IPS DF 6.9 (cell line): ENCODE measurements around the gene MRPL46.
"Not testable (repeated sequence)": the region's sequence is repeated elsewhere in the genome, so short reads cannot be mapped to it uniquely, and the experiment has no call there.

Source experiments
- DNase-seq: peaks from one replicate; pipeline ENCODE4 v3.0.0-alpha.2; 2013; ENCODE audit warnings: low read depth, low spot score
- H3K27ac ChIP-seq: one replicate; pipeline ENCODE4 v1.5.1; 2013; ENCODE audit warnings: low read length, control low read depth
- H3K27me3 ChIP-seq: 2 replicates; pipeline ENCODE4 v1.6.1; 2013; ENCODE audit warnings: mild to moderate bottlenecking, low read length; ENCODE audit not compliant: control insufficient read depth, insufficient read depth
- H3K36me3 ChIP-seq: 2 replicates; pipeline ENCODE4 v1.6.1; 2013; ENCODE audit warnings: low read length; ENCODE audit not compliant: control insufficient read depth, insufficient read depth
- H3K4me1 ChIP-seq: 2 replicates; pipeline ENCODE4 v1.6.1; 2013; ENCODE audit warnings: low read length; ENCODE audit not compliant: control insufficient read depth, insufficient read depth
- H3K4me3 ChIP-seq: 2 replicates; pipeline ENCODE4 v1.5.1; 2013; ENCODE audit warnings: mild to moderate bottlenecking, low read length
- H3K9me3 ChIP-seq: 2 replicates; pipeline ENCODE4 v1.6.1; 2013; ENCODE audit warnings: low read length, inconsistent platforms; ENCODE audit not compliant: control insufficient read depth, insufficient read depth
- WGBS: extraction: QIAGEN DNeasy Blood & Tissue Kit; methylation state at CpG from one replicate; pipeline ENCODE4 v1.1.7; 2013; ENCODE audit warnings: mixed read lengths, missing lambda C conversion rate; ENCODE audit not compliant: insufficient read length, insufficient coverage; 5-methylcytosine and 5-hydroxymethylcytosine counted together

MRPL46 gene

GRCh38 chr15:88479169-88479568 is 12.0 kb upstream of the MRPL46 start:
- no peaks in the 10 kb centered on the region for H3K9me3 ChIP-seq
- H3K27me3 ChIP-seq = no peaks in the 10 kb centered on the region
- WGBS = no CpG with 5 or more reads among the region's 3 CpGs
- H3K4me3 ChIP-seq = no peak overlapping the region
- H3K27ac ChIP-seq = no peak overlapping the region
- no peak for DNase-seq
- H3K36me3 ChIP-seq = 0 out of 2 replicates have a peak, but pooled peaks cover 5% of the 10 kb centered on the region
- H3K4me1 ChIP-seq = peaks cover 1% of the 10 kb centered on the region; the same call in 1 of the 2 replicates

DNA sequence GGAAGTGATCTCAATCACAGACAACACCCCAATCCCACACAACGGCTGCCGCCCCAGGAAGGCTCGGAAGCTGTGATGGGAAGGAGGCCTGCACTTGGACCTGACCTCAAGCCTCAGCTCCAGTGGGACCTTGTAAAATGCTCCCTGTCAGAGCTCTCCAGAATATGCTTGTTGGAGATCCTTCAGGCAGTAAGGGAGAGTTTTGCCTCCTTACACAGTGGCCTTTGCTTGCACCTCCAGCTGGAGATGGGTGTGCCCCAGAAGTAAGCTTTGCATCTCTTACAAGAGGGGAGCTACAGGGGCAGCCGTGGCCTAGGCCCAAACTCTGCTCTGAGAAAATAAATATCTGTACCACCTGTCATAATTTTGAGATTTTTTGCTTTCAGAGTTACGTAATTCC is 10.7 kb upstream of the MRPL46 start:
- no CpG with 5 or more reads among the region's 5 CpGs for WGBS
- no peak overlapping the region for H3K4me3 ChIP-seq
- H3K9me3 ChIP-seq = no peaks in the 10 kb centered on the region
- H3K27me3 ChIP-seq = no peaks in the 10 kb centered on the region
- DNase-seq = no peak
- peaks cover 10% of the 10 kb centered on the region; the same call in 1 of the 2 replicates for H3K36me3 ChIP-seq
- no peaks in the 10 kb centered on the region for H3K4me1 ChIP-seq
- H3K27ac ChIP-seq = no peak overlapping the region

- Histone ChIP-seq H3K27ac (no peak overlapping the region), H3K4me1 (no peaks in the 10 kb centered on the region), H3K4me3 (no peak overlapping the region), H3K9me3 (no peaks in the 10 kb centered on the region), H3K27me3 (no peaks in the 10 kb centered on the region), H3K36me3 (peaks cover 10% of the 10 kb centered on the region; the same call in 1 of the 2 replicates)
- WGBS = no CpG with 5 or more reads among the region's 7 CpGs
- no peak for DNase-seq
These were observed 9.9 kb upstream of the MRPL46 start for GRCh38 chr15:88477126-88477525.

- no peaks in the 10 kb centered on the region for H3K27me3 ChIP-seq
- H3K36me3 ChIP-seq = peaks cover 10% of the 10 kb centered on the region; the same call in 1 of the 2 replicates
- DNase-seq = no peak
- no peaks in the 10 kb centered on the region for H3K4me1 ChIP-seq
- H3K9me3 ChIP-seq = no peaks in the 10 kb centered on the region
- WGBS = no CpG with 5 or more reads among the region's 8 CpGs
- no peak overlapping the region for H3K4me3 ChIP-seq
- H3K27ac ChIP-seq = no peak overlapping the region
These were observed 9.5 kb upstream of the MRPL46 start for GRCh38 chr15:88476635-88477060.

DNA sequence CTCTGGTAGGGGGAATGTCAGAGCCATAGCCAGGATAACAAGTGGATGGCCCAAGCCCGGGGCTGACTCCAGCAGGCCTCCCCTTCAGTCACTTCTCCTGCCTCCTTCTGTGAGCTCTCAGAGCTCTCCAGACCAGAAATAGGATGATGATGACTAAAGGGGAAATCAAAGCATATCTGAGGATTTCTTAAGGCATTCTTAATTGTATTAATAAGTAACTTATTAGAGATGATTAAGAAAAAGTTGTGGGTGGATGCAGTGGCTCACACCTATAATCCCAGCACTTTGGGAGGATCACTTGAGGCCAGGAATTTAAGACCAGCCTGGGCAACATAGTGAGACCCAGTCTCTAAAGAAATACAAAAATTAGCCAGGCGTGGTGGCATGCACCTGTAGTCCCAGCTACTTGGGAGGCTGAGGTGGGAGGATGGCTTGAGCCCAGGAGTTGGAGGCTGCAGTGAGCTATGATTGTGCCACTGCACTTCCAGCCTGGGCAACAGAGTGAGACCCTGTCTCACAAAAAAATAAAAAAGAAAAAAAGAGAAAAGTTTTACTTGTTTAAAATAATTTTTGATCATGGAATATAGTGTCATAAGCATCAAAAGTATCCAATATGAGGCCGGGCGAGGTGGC is 6.6 kb upstream of the MRPL46 start:
- H3K36me3 ChIP-seq = peaks cover 10% of the 10 kb centered on the region; the same call in 1 of the 2 replicates
- not testable (repeated sequence) for H3K4me3 ChIP-seq, H3K27me3 ChIP-seq, H3K27ac ChIP-seq, H3K4me1 ChIP-seq, DNase-seq, H3K9me3 ChIP-seq
- no CpG with 5 or more reads among the region's 4 CpGs for WGBS

- H3K9me3 ChIP-seq = no peaks in the 10 kb centered on the region
- H3K4me1 ChIP-seq = no peaks in the 10 kb centered on the region
- DNase-seq = no peak
- no CpG with 5 or more reads among the region's 4 CpGs for WGBS
- H3K27ac ChIP-seq = no peak overlapping the region
- no peak overlapping the region for H3K4me3 ChIP-seq
- peaks cover 8% of the 10 kb centered on the region; the same call in 1 of the 2 replicates for H3K36me3 ChIP-seq
- no peaks in the 10 kb centered on the region for H3K27me3 ChIP-seq
These were observed 5.0 kb upstream of the MRPL46 start for GRCh38 chr15:88472225-88472624.

GRCh38 chr15:88470625-88471372 is 3.6 kb upstream of the MRPL46 start:
- no peaks in the 10 kb centered on the region for H3K9me3 ChIP-seq
- WGBS = no CpG with 5 or more reads among the region's 6 CpGs
- DNase-seq = no peak
- H3K27ac ChIP-seq = no peak overlapping the region
- peaks cover 8% of the 10 kb centered on the region; the same call in 1 of the 2 replicates for H3K36me3 ChIP-seq
- no peak overlapping the region for H3K4me3 ChIP-seq
- H3K27me3 ChIP-seq = no peaks in the 10 kb centered on the region
- no peaks in the 10 kb centered on the region for H3K4me1 ChIP-seq

- H3K36me3 ChIP-seq = peaks cover 8% of the 10 kb centered on the region; the same call in 1 of the 2 replicates
- H3K27me3 ChIP-seq = no peaks in the 10 kb centered on the region
- DNase-seq = no peak
- H3K9me3 ChIP-seq = no peaks in the 10 kb centered on the region
- H3K4me1 ChIP-seq = no peaks in the 10 kb centered on the region
- WGBS = no CpG with 5 or more reads among the region's 2 CpGs
- no peak overlapping the region for H3K27ac ChIP-seq
- H3K4me3 ChIP-seq = no peak overlapping the region
These were observed 2.1 kb upstream of the MRPL46 start for GRCh38 chr15:88469321-88469720.

DNA sequence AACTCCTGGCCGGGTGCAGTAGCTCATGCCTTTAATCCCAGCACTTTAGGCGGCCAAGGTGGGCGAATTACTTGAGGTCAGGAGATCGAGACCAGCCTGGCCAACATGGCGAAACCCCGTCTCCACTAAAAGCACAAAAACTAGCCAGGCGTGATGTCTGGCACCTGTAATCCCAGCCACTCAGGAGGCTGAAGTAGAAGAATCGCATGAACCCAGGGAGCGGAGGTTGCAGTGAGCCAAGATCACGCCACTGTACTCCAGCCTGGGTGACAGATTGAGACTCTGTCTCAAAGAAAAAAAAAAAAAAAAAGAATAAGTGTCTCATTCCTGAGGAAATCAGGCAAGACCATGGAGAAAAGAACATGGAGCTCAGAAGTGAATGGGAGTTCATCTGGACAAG is 1.5 kb upstream of the MRPL46 start:
- not testable (repeated sequence) for H3K27me3 ChIP-seq, DNase-seq, H3K4me3 ChIP-seq, H3K9me3 ChIP-seq, H3K4me1 ChIP-seq, H3K27ac ChIP-seq
- H3K36me3 ChIP-seq = peaks cover 12% of the 10 kb centered on the region; the same call in 1 of the 2 replicates
- no CpG with 5 or more reads among the region's 10 CpGs for WGBS

DNA sequence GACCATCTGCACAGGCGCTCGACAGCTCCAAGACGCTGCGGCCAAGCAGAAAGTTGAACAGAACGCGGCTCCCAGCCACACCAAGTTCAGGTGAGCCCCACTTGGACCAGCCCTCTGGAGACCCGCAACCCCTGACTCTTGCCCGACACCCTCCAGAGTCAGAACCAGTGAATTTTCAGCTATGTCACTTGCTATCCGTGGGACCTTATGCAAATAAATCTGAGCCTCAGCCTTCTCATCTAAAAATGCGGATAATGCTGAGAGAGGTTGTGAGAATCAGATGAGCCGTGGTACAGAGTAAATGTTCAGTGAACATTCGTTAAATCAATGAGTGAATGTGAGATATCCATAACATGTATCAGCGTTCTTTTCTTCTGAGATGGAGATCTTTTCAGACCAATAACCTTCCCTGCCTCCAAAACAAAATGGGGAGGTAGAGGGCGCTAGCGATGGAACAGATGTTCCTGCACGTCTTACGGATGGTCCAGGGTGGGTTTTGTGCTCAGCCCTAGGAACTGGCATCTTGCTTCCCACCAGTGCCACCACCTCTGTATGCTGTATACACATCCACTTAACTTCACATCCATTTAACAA is 844 bp upstream of the MRPL46 start:
- no peaks in the 10 kb centered on the region for H3K27me3 ChIP-seq
- H3K4me3 ChIP-seq = peak overlapping the region; percentile 76
- H3K4me1 ChIP-seq = no peaks in the 10 kb centered on the region
- WGBS = no CpG with 5 or more reads among the region's 17 CpGs
- H3K36me3 ChIP-seq = peaks cover 9% of the 10 kb centered on the region; the same call in 1 of the 2 replicates
- H3K27ac ChIP-seq = no peak overlapping the region
- no peak for DNase-seq
- no peaks in the 10 kb centered on the region for H3K9me3 ChIP-seq
